Nephron progenitor cell (in vitro differentiated cells): ENCODE measurements around the gene RNF157.

Experiments
- DNase-seq: peaks from one replicate; pipeline ENCODE4 v3.0.0; 2021
- H3K27ac Mint-ChIP-seq: 2 replicates; pipeline ENCODE4 v1.8.0; 2021; ENCODE audit warnings: mild to moderate bottlenecking, moderate library complexity, mixed read lengths
- H3K27me3 Mint-ChIP-seq: 2 replicates; pipeline ENCODE4 v1.8.0; 2021; ENCODE audit warnings: mild to moderate bottlenecking, low read depth, mixed read lengths; ENCODE audit not compliant: poor library complexity
- H3K36me3 Mint-ChIP-seq: 2 replicates; pipeline ENCODE4 v1.8.0; 2021; ENCODE audit warnings: low read depth, mixed read lengths
- H3K4me1 Mint-ChIP-seq: 2 replicates; pipeline ENCODE4 v1.8.0; 2021; ENCODE audit warnings: mixed read lengths
- H3K4me3 Mint-ChIP-seq: 2 replicates; pipeline ENCODE4 v1.8.0; 2021; ENCODE audit warnings: mild to moderate bottlenecking, moderate library complexity, mixed read lengths
- H3K9me3 Mint-ChIP-seq: 2 replicates; pipeline ENCODE4 v1.8.0; 2021; ENCODE audit warnings: mild to moderate bottlenecking, moderate library complexity, mixed read lengths
- CTCF ChIP-seq: fragments of 200-600 bp; sonication (generic); IDR thresholded peaks from 2 replicates; pipeline ENCODE4 v1.5.0; 2021; ENCODE audit warnings: antibody characterized with exemption

The RNF157 gene

DNA sequence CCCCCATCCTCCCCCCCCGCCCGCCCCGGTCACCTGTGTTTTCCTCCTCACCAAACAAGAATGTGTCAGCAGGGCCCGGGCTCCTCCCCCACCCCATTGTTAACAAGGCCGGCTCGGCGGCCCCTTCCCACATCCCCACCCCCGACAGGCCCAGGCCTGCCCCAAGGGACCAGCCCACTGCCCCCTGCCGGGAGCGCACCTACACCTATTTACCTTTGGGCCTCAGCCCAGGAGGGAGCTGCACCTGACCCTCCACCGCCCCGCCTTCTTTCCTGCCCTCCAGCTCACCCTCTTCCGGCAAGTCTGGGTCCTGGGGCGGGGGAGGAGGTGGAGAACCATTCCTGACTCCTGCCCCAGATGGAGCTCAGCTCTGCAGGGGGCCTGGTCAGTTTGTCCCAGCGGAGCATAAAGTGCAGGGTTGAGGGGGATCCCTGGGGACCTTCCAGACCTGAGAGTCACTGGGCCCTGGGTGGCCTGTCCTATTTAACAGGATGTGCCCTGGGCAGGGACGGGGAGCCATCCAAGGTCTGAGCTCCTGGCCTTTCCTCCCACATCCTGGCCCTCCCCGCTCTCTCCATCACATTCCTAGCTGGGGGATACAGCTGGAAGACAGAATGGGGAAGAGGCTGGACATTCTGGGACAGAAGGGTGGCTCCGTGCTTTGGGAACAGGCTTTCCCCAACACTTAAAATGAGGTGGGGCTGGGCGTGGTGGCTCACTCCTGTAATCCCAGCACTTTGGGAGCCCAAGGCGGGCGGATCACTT is 107.5 kb downstream of the RNF157 start:
- DNase-seq, result no peak
- Mint-ChIP-seq H3K27me3 (peaks cover 98% of the 10 kb centered on the region), H3K4me3 (no peak overlapping the region), H3K27ac (no peak overlapping the region), H3K4me1 (peaks cover 31% of the 10 kb centered on the region), H3K9me3 (peaks cover 6% of the 10 kb centered on the region), H3K36me3 (no peaks in the 10 kb centered on the region)
- TF ChIP-seq CTCF, result no peak

- no peak for TF ChIP-seq CTCF
- H3K27me3 Mint-ChIP-seq, result peaks cover 98% of the 10 kb centered on the region
- H3K9me3 Mint-ChIP-seq, result peaks cover 6% of the 10 kb centered on the region
- H3K4me1 Mint-ChIP-seq, result peaks cover 29% of the 10 kb centered on the region
- no peak overlapping the region for H3K27ac Mint-ChIP-seq
- DNase-seq, result no peak
- H3K4me3 Mint-ChIP-seq, result no peak overlapping the region
- H3K36me3 Mint-ChIP-seq, result no peaks in the 10 kb centered on the region
Measured at GRCh38 chr17:76131692-76132573, 108.4 kb downstream of the RNF157 start.

- peaks cover 98% of the 10 kb centered on the region for H3K27me3 Mint-ChIP-seq
- H3K27ac Mint-ChIP-seq, result no peak overlapping the region
- TF ChIP-seq CTCF, result no peak
Measured at GRCh38 chr17:76131051-76131691, 109.1 kb downstream of the RNF157 start.

DNA sequence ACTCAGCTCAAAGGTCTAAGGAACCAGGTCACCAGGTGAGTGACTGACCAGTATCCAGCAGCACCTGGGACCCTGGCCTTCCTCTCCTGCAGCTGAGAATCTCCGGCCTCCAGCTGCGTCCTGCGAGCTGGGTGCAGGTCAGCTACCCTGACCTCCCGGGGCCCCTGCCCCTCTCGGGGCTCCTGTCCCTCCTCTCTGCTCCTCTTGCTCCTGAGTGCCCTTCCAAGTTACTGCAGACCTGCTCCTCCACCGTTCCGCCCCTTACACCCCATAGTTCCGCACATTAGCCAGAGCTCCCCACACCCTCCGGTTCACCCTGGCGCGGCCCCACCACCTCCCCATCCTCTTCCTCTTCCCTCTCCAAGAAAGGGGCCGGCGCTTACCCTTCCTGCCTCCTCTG is 109.8 kb downstream of the RNF157 start:
- no peak for TF ChIP-seq CTCF
- no peak overlapping the region for H3K27ac Mint-ChIP-seq
- no peak overlapping the region for H3K4me3 Mint-ChIP-seq
- peaks cover 23% of the 10 kb centered on the region for H3K4me1 Mint-ChIP-seq
- no peaks in the 10 kb centered on the region for H3K36me3 Mint-ChIP-seq
- DNase-seq, result no peak
- H3K27me3 Mint-ChIP-seq, result peaks cover 93% of the 10 kb centered on the region
- H3K9me3 Mint-ChIP-seq, result peaks cover 6% of the 10 kb centered on the region

More at GRCh38 chr17:76131051-76131691, 109.1 kb downstream of the RNF157 start:
- Mint-ChIP-seq H3K4me1 (peaks cover 23% of the 10 kb centered on the region), H3K9me3 (peaks cover 6% of the 10 kb centered on the region), H3K4me3 (no peak overlapping the region), H3K36me3 (no peaks in the 10 kb centered on the region)
- no peak for DNase-seq

DNA sequence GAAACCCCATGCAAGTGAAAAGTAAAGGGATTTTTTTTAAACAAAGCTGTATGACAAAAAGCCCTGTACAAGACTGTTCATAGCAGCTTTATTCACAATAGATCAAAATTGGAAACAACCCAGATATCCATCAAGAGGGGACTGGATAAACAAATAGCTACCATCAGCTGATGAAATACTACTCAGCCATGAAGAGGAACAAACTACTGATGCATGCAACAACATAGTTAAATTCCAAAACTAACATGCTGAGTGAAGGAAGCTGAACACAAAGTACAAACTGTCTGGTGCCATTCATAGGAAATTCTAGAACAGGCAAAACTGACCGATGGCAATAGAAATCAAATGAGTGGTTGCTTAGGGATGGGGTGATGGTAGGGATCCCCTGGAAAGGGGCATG is 114.4 kb downstream of the RNF157 start:
- Mint-ChIP-seq H3K36me3 (no peaks in the 10 kb centered on the region), H3K9me3 (no peaks in the 10 kb centered on the region), H3K4me1 (peaks cover 23% of the 10 kb centered on the region), H3K4me3 (no peak overlapping the region), H3K27ac (no peak overlapping the region), H3K27me3 (peaks cover 51% of the 10 kb centered on the region)
- TF ChIP-seq CTCF, result no peak
- no peak for DNase-seq
